Measurements from ENCODE around the gene ERRFI1.
"Not testable (repeated sequence)": the region's sequence is repeated elsewhere in the genome, so short reads cannot be mapped to it uniquely, and the experiment has no call there.

Gene ERRFI1

DNA sequence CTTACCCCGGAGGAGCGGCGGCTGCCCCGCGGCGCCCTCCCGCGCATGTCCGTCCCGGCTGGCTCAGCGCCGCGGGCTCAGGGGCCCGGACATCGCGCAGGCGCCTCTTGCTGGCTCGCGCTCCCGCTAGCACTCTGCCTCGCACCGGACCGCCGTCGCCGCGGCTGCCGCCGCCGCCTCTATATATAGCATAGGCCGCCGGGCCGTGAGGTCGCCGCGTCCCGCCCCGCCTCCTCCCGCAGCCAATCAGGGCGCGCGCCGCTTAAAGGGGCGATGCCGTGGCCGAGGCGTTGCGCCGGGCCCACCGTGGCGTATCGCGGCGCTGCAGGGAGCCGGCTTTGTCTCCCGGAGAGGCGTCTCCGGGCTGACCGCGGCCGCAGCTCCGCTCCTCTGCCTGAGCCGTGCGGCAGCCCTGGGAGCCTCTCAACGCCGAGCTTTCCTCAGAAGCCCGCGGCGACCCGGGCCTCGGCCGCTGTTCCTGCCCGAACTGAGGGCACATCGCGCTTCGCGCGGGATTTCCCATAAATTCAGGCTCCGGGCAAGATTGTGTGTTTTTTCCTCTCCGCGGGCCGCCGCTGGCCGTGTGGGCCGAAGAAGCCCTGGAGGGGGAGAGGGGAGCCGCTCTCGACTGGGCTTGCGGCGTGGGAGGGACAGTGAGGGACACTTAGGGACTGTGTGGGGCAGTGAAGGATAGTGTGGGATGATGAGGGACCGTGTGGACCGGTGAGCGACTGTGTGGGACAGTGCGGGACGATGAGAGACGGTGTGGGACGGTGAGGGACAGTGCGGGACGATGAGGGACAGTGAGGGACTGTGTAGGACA lies at the start of gene ERRFI1:
Gene ERRFI1, minus strand, starts transcription at position 157 of the 823 bp plus-strand sequence. CDS start 10,690 bp downstream, outside the sequence.
- peak; percentile 79 to 81 for DNase-seq (ENCODE audit: low read depth in 2 of 2)

DNA sequence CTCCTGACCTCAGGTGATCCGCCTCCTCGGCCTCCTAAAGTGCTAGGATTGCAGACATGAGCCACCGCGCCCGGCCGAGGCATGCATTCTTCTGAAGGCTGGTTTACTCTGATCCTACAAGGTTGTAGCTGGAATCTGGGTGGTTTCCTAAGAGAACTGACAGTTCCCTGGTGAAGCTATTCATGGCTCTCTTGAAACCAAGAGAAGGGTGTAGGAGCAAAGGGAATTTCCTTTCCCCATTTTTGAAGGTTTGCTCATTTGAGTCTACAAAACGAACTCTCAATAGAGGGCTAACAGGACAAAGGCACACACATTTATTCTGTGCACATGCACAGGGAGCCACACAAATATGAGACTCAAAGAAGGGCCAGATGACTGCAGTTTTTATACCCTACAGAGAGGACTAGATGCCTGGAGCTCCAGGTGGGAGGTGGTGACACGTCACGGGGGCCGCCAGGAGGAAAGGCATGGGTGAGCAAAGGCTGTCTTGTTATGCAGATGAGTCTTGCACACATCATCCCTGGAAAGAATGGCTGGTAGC lies 49.5 kb upstream of the ERRFI1 start:
- DNase-seq (ENCODE audit: low read depth in 2 of 2) = no peak

DNA sequence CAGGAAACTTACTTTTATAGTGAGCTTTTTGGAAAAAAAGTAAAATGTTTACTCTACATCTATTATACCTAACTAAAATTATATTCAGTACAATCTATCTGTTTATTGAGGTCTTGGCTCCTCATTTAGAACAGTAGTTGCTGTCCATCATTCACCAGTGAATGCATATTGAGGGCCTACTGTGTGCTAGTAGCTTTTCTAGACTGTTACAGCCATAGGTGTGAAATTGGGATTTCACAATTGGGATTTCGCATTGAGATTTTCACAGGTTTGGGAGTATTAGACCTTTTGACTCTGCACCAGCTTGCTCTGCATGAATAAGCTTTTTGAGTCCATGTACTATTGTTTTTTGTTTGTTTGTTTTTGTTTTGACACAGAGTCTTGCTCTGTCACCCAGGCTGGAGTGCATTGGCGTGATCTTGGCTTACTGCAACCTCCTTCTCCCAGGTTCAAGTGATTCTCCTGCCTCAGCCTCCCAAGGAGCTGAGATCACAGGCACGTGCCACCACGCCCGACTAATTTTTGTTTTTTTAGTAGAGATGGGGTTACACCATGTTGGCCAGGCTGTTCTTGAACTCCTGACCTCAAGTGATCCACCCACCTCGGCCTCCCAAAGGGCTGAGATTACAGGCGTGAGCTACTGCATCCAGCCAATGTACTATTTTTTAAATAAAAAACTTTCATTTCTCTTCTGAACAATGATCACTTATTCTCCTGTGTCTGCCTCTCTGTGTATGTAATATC lies 47.2 kb upstream of the ERRFI1 start:
- DNase-seq (ENCODE audit: low read depth in 2 of 2) = no peak

DNA sequence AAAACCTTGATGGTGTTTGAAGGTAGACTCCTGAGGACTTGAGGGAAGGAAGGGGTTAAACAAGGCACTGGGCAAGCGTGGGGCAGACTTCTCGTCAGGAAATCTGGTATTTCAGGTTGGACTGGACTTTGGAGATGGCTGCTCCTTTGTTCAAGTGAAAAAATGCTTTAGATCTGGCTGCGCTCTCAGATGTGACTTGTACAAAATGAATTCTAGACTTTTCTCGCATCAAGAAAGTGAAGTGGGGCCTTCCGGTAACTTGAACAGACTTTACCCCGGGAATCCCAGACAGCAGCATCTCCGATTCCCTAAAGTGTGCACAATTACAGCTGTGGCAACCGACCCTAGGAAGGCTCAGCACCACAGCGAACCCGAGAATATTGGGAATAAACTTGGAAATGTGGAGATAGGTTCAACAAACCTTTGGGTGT lies 44.3 kb upstream of the ERRFI1 start:
- DNase-seq (ENCODE audit: low read depth in 2 of 2) = no peak

DNA sequence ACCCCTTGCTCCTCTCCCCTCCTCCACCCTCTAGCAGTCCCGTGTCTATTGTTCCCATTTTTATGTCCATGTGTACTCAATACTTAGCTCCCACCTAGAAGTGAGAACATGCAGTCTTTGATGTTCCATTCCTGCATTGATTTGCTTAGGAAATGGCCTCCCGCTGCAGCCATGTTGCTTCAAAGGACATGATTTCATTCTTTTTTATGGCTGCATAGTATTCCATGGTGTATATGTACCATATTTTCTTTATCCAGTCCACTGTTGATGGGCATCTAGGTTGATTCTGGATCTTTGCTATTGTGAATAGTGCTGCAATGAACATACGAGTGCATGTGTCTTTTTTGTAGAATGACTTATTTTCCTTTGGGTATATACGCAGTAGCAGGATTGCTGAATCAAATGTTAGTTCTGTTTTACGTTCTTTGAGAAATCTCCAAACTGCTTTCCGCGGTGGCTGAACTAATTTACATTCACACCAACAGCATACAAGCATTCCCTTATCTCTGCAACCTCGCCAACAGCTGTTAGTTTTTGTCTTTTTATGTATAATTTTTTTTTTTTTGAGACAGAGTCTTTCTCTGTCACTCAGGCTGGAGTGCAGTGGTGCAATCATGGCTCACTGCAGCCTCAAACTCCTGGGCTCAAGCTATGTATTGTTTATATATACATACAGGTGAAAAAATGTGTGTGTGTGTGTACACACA lies 43.7 kb upstream of the ERRFI1 start:
- not testable (repeated sequence) for DNase-seq (ENCODE audit: low read depth in 2 of 2)

- no peak for DNase-seq (ENCODE audit: low read depth in 2 of 2)
Measured at GRCh38 chr1:8065369-8065768, 39.3 kb upstream of the ERRFI1 start.

DNA sequence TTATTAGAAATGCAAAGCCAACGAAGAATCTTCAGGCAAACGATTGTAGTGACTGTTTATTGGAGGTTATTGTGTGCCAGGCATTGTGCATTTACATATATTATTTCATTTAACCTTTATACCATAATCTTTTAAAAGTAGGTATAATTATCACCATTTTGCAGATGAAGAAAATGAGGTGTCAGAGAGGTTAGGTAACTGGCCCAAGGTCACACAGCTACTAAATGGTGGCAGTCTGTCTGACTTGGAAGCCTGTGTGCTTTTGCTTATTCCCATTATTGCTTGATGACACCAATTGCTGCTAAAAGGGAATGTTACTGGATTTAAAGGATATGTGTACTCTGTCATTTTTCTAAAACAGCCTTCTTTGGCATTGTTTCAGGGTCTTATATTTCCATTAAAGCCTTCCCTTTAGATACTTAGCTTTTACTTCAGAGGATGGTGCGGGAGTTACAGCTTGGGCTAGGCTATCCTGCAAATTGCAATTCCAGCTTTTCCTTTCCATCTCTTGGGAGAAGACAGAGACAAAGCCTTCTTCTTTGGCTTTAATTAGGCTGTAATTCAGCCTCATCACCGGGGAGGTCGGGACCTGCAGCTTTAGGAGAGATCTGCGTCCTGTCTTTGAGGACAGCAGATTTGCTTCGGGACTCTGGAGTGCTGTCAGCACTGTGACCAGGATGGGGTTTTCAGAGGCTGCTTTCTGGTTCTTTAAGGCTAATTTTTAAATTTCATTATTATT lies 37.4 kb upstream of the ERRFI1 start:
- DNase-seq (ENCODE audit: low read depth in 2 of 2) = no peak

DNA sequence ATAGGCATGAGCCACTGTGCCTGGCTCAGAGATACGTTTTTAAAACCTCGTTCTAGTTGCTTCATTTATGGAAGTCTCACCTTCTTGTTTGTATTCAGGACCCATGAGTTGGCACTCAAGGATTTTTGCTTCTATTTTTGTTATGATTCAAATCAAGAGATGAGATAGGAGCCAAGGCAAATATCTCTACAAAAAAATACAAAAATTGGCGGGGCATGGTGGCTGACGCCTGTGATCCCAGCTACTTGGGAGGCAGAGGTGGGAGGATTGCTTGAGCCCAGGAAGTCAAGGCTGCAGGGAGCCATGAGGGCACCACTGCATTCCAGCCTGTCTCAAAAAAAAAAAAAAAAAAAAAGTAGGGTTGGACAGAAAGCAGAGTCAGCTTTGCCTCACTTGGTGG lies 36.8 kb upstream of the ERRFI1 start:
- DNase-seq (ENCODE audit: low read depth in 2 of 2) = no peak

DNA sequence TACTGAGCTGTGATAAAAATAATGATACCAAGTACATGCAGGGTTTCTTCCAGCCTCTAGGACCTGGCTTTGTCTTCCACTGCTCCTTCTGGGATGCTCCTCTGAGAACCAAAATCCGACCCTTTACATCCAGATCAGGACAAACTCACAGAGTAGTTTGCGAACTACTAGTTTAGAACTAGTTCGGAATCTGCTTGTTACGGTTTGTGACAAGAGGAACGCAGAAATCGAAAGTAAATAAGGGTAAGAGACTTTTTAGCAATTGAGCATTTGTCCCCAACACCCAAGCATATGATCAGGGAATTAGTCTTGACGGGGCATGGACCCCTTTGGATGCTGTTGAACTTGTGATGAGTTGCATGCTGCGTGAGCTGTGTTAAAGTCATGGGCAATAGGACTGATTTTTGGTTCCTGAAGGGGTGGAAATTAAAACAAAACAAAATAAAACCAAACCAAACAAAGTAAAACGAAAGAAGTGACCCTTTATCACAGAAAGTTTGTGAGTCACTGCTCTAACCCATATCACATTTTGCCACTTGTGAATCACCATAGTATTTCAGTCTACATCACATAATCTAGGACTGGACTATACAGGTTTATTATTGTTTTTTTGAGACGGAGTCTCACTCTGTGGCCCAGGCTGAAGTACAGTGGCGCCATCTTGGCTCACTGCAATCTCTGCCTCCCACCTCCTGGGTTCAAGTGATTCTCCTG lies 35.7 kb upstream of the ERRFI1 start:
- no peak for DNase-seq (ENCODE audit: low read depth in 2 of 2)

- no peak for DNase-seq (ENCODE audit: low read depth in 2 of 2)
Measured at GRCh38 chr1:8061210-8061609, 35.1 kb upstream of the ERRFI1 start.

DNA sequence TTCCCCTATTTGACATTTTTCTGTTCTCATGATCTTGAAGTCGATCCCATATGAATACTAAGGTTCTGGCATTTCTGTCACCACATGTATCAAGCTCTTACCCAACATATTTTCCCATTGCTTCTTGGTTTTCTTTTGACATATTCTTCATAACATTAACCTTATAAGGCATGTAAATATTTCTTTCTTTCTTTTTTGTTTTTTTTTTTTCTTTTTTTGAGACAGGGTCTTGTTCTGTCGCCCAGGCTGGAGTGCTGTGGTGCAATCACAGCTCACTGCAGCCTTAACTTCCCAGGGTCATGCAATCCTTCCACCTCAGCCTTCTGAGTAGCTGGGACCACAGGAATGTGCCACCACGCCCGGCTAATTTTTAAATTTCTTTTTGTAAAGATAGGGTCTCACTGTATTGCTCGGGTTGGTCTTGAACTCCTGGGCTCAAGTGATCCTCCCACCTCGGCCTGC lies 33.1 kb upstream of the ERRFI1 start:
- DNase-seq (ENCODE audit: low read depth in 2 of 2) = no peak

GRCh38 chr1:8057779-8058178 lies 31.7 kb upstream of the ERRFI1 start:
- not testable (repeated sequence) for DNase-seq (ENCODE audit: low read depth in 2 of 2)

DNA sequence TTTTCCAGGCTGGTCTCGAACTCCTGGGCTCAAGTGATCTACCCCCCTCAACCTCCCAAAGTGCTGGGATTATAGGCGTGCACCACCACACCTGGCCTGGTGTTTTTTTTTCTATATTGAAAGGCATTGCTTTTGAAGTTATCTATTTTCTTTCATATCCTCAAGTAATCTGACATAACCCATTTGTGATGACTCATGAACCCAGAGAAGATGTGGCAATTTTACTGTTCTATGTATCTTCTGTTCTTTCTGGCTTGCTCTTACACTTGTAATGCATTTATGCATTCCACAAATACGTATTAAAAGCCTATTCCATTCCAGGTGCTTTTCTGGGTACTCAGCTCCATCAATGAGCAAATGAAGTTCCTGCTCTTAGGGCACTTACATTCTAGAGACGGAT lies 29.9 kb upstream of the ERRFI1 start:
- no peak for DNase-seq (ENCODE audit: low read depth in 2 of 2)

DNA sequence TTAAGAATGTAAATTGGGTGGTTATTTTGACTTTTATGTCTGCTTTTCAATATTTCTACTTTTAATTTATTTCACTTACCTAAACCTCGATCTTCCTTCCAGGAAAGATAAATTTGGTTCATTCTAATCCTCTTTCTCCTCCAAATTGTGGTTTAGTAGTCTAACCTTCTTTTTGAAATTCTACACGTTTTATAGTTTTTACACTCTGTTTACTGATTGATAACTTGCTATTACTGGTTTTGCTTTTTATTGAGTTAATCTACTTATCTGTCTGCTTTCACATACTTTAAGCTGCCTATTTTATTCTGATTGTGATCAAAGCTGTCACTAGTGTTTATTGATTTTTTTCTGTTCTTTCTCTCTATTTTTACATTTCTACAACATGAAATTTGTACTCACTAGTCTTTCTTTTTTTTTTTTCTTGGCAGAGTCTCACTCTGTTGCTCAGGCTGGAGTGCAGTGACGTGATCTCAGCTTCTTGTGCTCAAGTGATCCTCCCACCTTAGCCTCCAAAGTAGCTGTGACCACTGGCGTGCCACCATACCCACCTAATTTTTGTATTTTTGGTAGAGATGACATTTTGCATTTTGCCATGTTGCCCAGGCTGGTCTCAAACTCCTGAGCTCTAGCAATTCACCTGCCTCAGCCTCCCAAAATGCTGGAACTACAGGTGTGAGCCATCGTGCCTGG lies 27.9 kb upstream of the ERRFI1 start:
- DNase-seq (ENCODE audit: low read depth in 2 of 2) = no peak

DNA sequence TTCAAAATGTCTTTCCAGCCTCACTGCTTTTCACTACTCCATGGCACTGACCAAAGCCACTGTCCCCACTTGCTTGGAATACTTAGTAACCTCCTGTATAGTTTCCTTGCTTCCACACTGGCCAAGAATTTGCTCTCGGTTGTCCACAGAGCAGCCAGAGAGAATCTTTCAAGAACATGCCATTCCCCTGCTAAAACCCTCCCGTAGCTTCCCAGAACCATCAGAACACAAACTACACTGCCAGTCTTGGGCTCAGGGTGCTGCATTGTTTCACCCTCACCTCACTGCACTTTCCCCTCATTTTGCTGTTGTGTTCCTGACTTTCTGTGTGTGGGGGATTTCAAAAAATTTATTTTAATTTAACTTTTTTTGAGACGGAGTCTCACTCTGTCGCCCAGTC lies 25.5 kb upstream of the ERRFI1 start:
- no peak for DNase-seq (ENCODE audit: low read depth in 2 of 2)

- DNase-seq (ENCODE audit: low read depth in 2 of 2) = not testable (repeated sequence)
Measured at GRCh38 chr1:8049229-8049628, 23.1 kb upstream of the ERRFI1 start.

DNA sequence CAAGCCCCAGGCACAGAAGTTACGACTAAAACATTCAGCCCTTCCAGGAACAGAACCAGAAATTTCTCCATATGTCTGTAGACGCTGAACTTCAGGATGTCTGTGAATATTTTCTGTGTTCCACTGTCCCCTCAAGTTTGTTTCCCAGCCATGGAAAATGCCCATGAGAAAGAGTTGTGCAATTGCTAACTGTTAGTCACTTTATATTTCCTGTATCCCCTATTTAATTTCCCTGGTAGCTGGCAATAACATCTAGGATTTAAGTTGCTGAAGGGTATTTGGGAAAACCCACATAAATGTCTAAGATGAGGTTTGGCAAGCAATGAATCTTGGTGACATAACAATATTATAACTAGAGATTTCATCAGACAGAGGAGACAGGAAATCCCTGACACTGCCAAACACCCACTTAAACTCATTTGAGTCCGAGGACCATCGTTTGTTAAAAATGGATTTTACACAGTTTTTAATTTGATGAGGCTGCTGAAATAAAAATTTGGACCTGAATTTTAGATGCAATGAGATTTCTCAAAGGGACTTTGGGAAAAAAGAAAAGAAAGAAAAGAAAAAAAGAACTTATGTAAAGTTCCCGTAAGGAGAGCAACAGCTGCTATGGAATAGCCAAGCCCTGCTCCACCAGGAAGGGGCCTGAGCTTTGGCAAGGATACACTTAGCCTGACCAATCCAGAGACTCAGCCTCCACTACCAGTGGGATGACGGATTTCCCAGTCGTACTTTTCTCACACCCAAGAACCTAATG lies 21.8 kb upstream of the ERRFI1 start:
- no peak for DNase-seq (ENCODE audit: low read depth in 2 of 2)

GRCh38 chr1:8047112-8047511 lies 21.0 kb upstream of the ERRFI1 start:
- no peak for DNase-seq (ENCODE audit: low read depth in 2 of 2)

GRCh38 chr1:8046391-8046790 lies 20.3 kb upstream of the ERRFI1 start:
- DNase-seq (ENCODE audit: low read depth in 2 of 2) = no peak
